NCI-H524 treated with DMSO at 0.1 percent for 48 hours (cell line): ENCODE data around the gene UQCRQ.

Experiments
- DNase-seq: peaks from one replicate; lab custom pipeline; 2025; lab: John Stamatoyannopoulos, UW

Gene UQCRQ

GRCh38 chr5:132871459-132872284 is 5.2 kb downstream of the UQCRQ start:
- no peak for DNase-seq

- no peak for DNase-seq
These were observed 6.3 kb downstream of the UQCRQ start for GRCh38 chr5:132872788-132873118.

- DNase-seq, result no peak
These were observed 6.9 kb downstream of the UQCRQ start, which contains the start of gene LEAP2 for GRCh38 chr5:132873119-132873929. Gene LEAP2, plus strand, starts transcription at chr5:132873668. Its CDS starts 27 bp downstream, at chr5:132873695.

- DNase-seq, result no peak
These were observed 7.5 kb downstream of the UQCRQ start for GRCh38 chr5:132873930-132874271.

- DNase-seq, result no peak
These were observed 9.7 kb downstream of the UQCRQ start for GRCh38 chr5:132876020-132876759.

GRCh38 chr5:132877466-132877865 is 11.0 kb downstream of the UQCRQ start:
- no peak for DNase-seq

- DNase-seq, result no peak
These were observed 11.5 kb downstream of the UQCRQ start for GRCh38 chr5:132877938-132878337.

- peak; percentile 25 for DNase-seq
These were observed 16.9 kb downstream of the UQCRQ start for GRCh38 chr5:132883261-132883834.

- no peak for DNase-seq
These were observed 18.1 kb downstream of the UQCRQ start for GRCh38 chr5:132884548-132884947.

GRCh38 chr5:132886064-132886823 is 19.8 kb downstream of the UQCRQ start:
- no peak for DNase-seq

GRCh38 chr5:132887283-132887682 is 20.8 kb downstream of the UQCRQ start:
- DNase-seq, result no peak

- no peak for DNase-seq
These were observed 23.1 kb downstream of the UQCRQ start for GRCh38 chr5:132889501-132889900.

GRCh38 chr5:132890817-132891216 is 24.4 kb downstream of the UQCRQ start:
- DNase-seq, result no peak

GRCh38 chr5:132895719-132896305 is 29.4 kb downstream of the UQCRQ start:
- DNase-seq, result no peak

- DNase-seq, result no peak
These were observed 30.2 kb downstream of the UQCRQ start for GRCh38 chr5:132896685-132897084.

- DNase-seq, result no peak
These were observed 31.7 kb downstream of the UQCRQ start for GRCh38 chr5:132898094-132898493.

- DNase-seq, result no peak
These were observed 34.6 kb downstream of the UQCRQ start for GRCh38 chr5:132901036-132901435.

GRCh38 chr5:132901730-132902129 is 35.3 kb downstream of the UQCRQ start:
- no peak for DNase-seq

GRCh38 chr5:132905938-132906337 is 39.5 kb downstream of the UQCRQ start:
- no peak for DNase-seq

GRCh38 chr5:132907161-132907560 is 40.7 kb downstream of the UQCRQ start:
- DNase-seq, result no peak

GRCh38 chr5:132909702-132910101 is 43.3 kb downstream of the UQCRQ start:
- DNase-seq, result no peak
